C4-2B (cell line): Measurements from ENCODE around the gene CYP39A1.

Experiments
- H3K27ac ChIP-seq: fragments of 450-650 bp; 2 replicates; pipeline ENCODE4 v1.5.1; 2017
- ZFX ChIP-seq: fragments of 450-650 bp; IDR thresholded peaks from 2 replicates; pipeline ENCODE4 v1.6.1; 2017
- TF ChIP-seq, protein P1 (sequence below): fragments of 450-650 bp; conservative IDR thresholded peaks from 2 replicates; pipeline ENCODE4 v1.5.1; 2017; ENCODE audit warnings: mild to moderate bottlenecking

The CYP39A1 gene

GRCh38 chr6:46538800-46539480 lies 113.7 kb downstream of the CYP39A1 start:
- H3K27ac ChIP-seq: no peak overlapping the region
- no peak for TF ChIP-seq ZFX
- TF ChIP-seq, protein P1, sequence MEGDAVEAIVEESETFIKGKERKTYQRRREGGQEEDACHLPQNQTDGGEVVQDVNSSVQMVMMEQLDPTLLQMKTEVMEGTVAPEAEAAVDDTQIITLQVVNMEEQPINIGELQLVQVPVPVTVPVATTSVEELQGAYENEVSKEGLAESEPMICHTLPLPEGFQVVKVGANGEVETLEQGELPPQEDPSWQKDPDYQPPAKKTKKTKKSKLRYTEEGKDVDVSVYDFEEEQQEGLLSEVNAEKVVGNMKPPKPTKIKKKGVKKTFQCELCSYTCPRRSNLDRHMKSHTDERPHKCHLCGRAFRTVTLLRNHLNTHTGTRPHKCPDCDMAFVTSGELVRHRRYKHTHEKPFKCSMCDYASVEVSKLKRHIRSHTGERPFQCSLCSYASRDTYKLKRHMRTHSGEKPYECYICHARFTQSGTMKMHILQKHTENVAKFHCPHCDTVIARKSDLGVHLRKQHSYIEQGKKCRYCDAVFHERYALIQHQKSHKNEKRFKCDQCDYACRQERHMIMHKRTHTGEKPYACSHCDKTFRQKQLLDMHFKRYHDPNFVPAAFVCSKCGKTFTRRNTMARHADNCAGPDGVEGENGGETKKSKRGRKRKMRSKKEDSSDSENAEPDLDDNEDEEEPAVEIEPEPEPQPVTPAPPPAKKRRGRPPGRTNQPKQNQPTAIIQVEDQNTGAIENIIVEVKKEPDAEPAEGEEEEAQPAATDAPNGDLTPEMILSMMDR: no peak

- TF ChIP-seq ZFX: no peak
- TF ChIP-seq, protein P1: no peak
- H3K27ac ChIP-seq: no peak overlapping the region
These were observed 121.7 kb downstream of the CYP39A1 start for GRCh38 chr6:46530896-46531295.

- TF ChIP-seq ZFX: no peak
- TF ChIP-seq, protein P1: no peak
These were observed 123.5 kb downstream of the CYP39A1 start for GRCh38 chr6:46528961-46529750.

DNA sequence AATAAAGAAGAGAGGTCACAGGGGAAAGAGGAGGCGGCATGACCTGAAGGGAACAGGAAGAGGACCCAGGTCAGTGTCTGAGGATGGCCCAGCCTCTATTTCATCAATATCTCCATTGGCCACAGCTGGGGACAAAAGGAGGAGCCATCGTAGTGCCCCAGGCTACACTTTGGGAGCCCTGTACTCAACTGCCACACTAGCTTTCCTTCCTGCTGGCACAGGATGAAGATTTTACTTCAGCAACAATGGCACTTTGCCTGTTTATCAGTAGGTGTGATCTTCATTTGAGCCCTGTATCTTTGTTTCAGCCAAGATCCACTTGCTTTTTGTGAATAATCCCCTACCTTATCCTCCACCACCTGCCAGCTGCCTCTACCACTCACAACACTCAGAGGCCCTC lies 126.0 kb downstream of the CYP39A1 start:
- peak overlapping the region; percentile 17; the same call in 1 of the 2 replicates for H3K27ac ChIP-seq
- no peak for TF ChIP-seq ZFX
- TF ChIP-seq, protein P1: no peak

More at GRCh38 chr6:46528961-46529750, 123.5 kb downstream of the CYP39A1 start:
- H3K27ac ChIP-seq: no peak overlapping the region

DNA sequence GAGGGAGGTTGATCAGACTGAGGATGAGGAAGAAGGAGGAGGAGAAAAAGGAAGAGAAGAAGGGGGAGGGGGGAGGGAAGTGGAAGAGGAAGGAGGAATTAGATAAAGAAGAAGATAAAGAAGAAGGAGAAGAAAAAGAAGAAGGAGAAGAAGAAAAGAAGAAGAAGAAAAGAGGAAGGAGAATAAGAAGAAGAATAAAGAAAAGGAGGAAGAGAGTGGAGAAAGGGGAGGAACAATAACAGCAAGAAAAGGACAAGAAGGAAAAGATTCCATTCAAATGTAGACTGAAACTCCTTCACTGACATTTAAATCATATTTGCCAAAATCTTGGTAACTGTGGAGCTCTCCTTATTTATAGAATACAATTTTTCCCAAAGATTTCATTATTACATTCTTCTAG lies 127.0 kb downstream of the CYP39A1 start:
- H3K27ac ChIP-seq: no peak overlapping the region
- TF ChIP-seq ZFX: no peak
- TF ChIP-seq, protein P1: no peak

- TF ChIP-seq, protein P1: no peak
- TF ChIP-seq ZFX: no peak
- H3K27ac ChIP-seq: no peak overlapping the region
These were observed 131.1 kb downstream of the CYP39A1 start for GRCh38 chr6:46521464-46521971.

DNA sequence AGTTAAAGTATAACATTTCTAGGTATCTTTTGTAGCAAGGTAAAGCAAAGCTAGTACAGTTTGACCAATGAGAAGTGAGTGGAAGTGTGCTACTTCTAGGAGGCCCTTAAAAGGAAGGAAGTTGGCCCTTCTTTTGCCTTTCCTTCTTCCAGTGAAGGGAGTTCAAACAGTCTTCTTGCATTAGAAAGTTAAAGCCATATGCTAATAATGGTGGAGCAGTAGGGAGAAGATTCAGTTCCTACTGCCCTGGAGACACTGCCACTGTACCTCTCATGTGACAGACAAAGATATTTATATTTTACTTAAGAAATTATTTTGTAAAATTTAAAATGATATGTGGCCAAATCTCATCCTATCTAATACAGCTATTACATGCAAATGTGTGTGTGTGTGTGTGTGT lies 135.4 kb downstream of the CYP39A1 start:
- H3K27ac ChIP-seq: no peak overlapping the region
- TF ChIP-seq, protein P1: no peak
- TF ChIP-seq ZFX: no peak
